HEK293T (cell line): ENCODE data around the gene AGPAT3.

ENCODE experiments used
- CTCF ChIA-PET: fragments of 350-600 bp; formaldehyde crosslinking; extraction: SDS; loops from one replicate; lab custom pipeline; 2021; ENCODE audit warnings: antibody characterized with exemption, inconsistent platforms; lab: Yijun Ruan, JAX
- POLR2A ChIA-PET: fragments of 350-600 bp; formaldehyde crosslinking; extraction: SDS; loops from one replicate; lab custom pipeline; 2020; ENCODE audit warnings: antibody characterized with exemption, inconsistent platforms; lab: Yijun Ruan, JAX
- DNase-seq: peaks from one replicate; pipeline ENCODE4 v3.0.0; 2012; ENCODE audit warnings: mixed read lengths; ENCODE audit errors: extremely low spot score
- ARNT ChIP-seq: fragments of 450-650 bp; IDR thresholded peaks from 2 replicates; pipeline ENCODE4 v1.6.1; 2017; ENCODE audit warnings: mild to moderate bottlenecking
- BHLHE40 ChIP-seq: fragments of 450-650 bp; IDR thresholded peaks from 2 replicates; pipeline ENCODE4 v1.6.1; 2016; ENCODE audit warnings: mild to moderate bottlenecking, moderate library complexity, borderline replicate concordance
- CTBP1 ChIP-seq: fragments of 450-650 bp; IDR thresholded peaks from 2 replicates; pipeline ENCODE4 v1.6.1; 2016; ENCODE audit warnings: borderline replicate concordance
- ELF4 ChIP-seq: fragments of 450-650 bp; IDR thresholded peaks from 2 replicates; pipeline ENCODE4 v1.6.1; 2017; ENCODE audit warnings: antibody characterized with exemption
- FOXA1 ChIP-seq: fragments of 450-650 bp; IDR thresholded peaks from 2 replicates; pipeline ENCODE4 v1.6.1; 2016; ENCODE audit warnings: mild to moderate bottlenecking
- FOXK2 ChIP-seq: fragments of 450-650 bp; IDR thresholded peaks from 2 replicates; pipeline ENCODE4 v1.6.1; 2016; ENCODE audit warnings: mild to moderate bottlenecking
- FOXM1 ChIP-seq: fragments of 450-650 bp; IDR thresholded peaks from 2 replicates; pipeline ENCODE4 v1.6.1; 2017; ENCODE audit warnings: mild to moderate bottlenecking, borderline replicate concordance
- HDGF ChIP-seq: fragments of 450-650 bp; IDR thresholded peaks from 2 replicates; pipeline ENCODE4 v1.6.1; 2017; ENCODE audit warnings: antibody characterized with exemption, borderline replicate concordance
- L3MBTL2 ChIP-seq: fragments of 450-650 bp; conservative IDR thresholded peaks from 2 replicates; pipeline ENCODE4 v1.6.1; 2016; ENCODE audit warnings: mild to moderate bottlenecking
- LEF1 ChIP-seq: fragments of 450-650 bp; IDR thresholded peaks from 2 replicates; pipeline ENCODE4 v1.6.1; 2017; ENCODE audit warnings: mild to moderate bottlenecking, borderline replicate concordance
- NFRKB ChIP-seq: fragments of 450-650 bp; IDR thresholded peaks from 2 replicates; pipeline ENCODE4 v1.6.1; 2016; ENCODE audit warnings: mild to moderate bottlenecking, moderate library complexity
- PKNOX1 ChIP-seq: fragments of 450-650 bp; IDR thresholded peaks from 2 replicates; pipeline ENCODE4 v1.6.1; 2016
- SP1 ChIP-seq: fragments of 450-650 bp; IDR thresholded peaks from 2 replicates; pipeline ENCODE4 v1.6.1; 2017
- SUZ12 ChIP-seq: fragments of 450-650 bp; IDR thresholded peaks from 2 replicates; pipeline ENCODE4 v1.6.1; 2016; ENCODE audit warnings: mild to moderate bottlenecking
- TARDBP ChIP-seq: fragments of 450-650 bp; IDR thresholded peaks from 2 replicates; pipeline ENCODE4 v1.6.1; 2016
- ZNF384 ChIP-seq: fragments of 450-650 bp; IDR thresholded peaks from 2 replicates; pipeline ENCODE4 v1.6.1; 2016

Gene AGPAT3

GRCh38 chr21:43866659-43867331, 1.8 kb downstream of the AGPAT3 start:
- POLR2A ChIA-PET, result interaction anchor here (1.2 kb wide), 1 partner anchor 17 kb away, joined by 4 read pairs; no protein-coding TSS in a partner anchor
- CTCF ChIA-PET, result no interaction called here
- TF ChIP-seq FOXM1 (no peak), L3MBTL2 (no peak), TARDBP (no peak), PKNOX1 (no peak), CTBP1 (no peak), HDGF (no peak), FOXK2 (no peak), NFRKB (no peak), SUZ12 (no peak), ZNF384 (no peak), FOXA1 (no peak), ARNT (no peak), LEF1 (no peak), ELF4 (no peak), BHLHE40 (no peak), SP1 (no peak)
- DNase-seq, result no peak

GRCh38 chr21:43867332-43867703, 2.3 kb downstream of the AGPAT3 start:
- DNase-seq, result no peak
- ChIA-PET POLR2A (no interaction called here), CTCF (no interaction called here)
- TF ChIP-seq ZNF384 (no peak), ARNT (no peak), FOXK2 (no peak), TARDBP (no peak), LEF1 (no peak), FOXM1 (no peak), SUZ12 (no peak), NFRKB (no peak), CTBP1 (no peak), FOXA1 (no peak), PKNOX1 (no peak), L3MBTL2 (no peak), BHLHE40 (no peak), ELF4 (no peak)

GRCh38 chr21:43867948-43868347, 2.9 kb downstream of the AGPAT3 start:
- ChIA-PET CTCF (no interaction called here), POLR2A (interaction anchor here (0.7 kb wide), 1 partner anchor 12 kb away, joined by 4 read pairs; no protein-coding TSS in a partner anchor)
- no peak for DNase-seq
- TF ChIP-seq ZNF384, result no peak
- peak; percentile 68 for TF ChIP-seq PKNOX1

- POLR2A ChIA-PET, result interaction anchor here (0.7 kb wide), 1 partner anchor 12 kb away, joined by 4 read pairs; no protein-coding TSS in a partner anchor
- DNase-seq, result no peak
- TF ChIP-seq ELF4 (no peak), LEF1 (no peak), CTBP1 (no peak), FOXA1 (no peak), FOXK2 (no peak), SP1 (no peak), HDGF (no peak), ZNF384 (no peak), NFRKB (no peak), SUZ12 (no peak), FOXM1 (no peak), TARDBP (no peak), BHLHE40 (no peak), L3MBTL2 (no peak), ARNT (no peak), PKNOX1 (no peak)
- CTCF ChIA-PET, result interaction anchor here (0.8 kb wide), 1 partner anchor 71 kb away, joined by 4 read pairs; no protein-coding TSS in a partner anchor
Observed at GRCh38 chr21:43868461-43868860, 3.4 kb downstream of the AGPAT3 start.

- CTCF ChIA-PET, result no interaction called here
- TF ChIP-seq PKNOX1 (no peak), ELF4 (no peak), L3MBTL2 (no peak), HDGF (no peak), FOXA1 (no peak), SUZ12 (no peak), NFRKB (no peak), BHLHE40 (no peak), CTBP1 (no peak), SP1 (no peak), TARDBP (no peak), FOXK2 (no peak), LEF1 (no peak), FOXM1 (no peak)
- POLR2A ChIA-PET, result no interaction called here
- DNase-seq, result no peak
Observed at GRCh38 chr21:43869486-43870325, 4.7 kb downstream of the AGPAT3 start.
